AML-193 (cell line): ENCODE measurements around the gene PDCD2L.
"Not testable (repeated sequence)": the region's sequence is repeated elsewhere in the genome, so short reads cannot be mapped to it uniquely, and the experiment has no call there.

Experiments
- DNase-seq, 2 experiments: peaks; one replicate each; lab custom pipeline; 2025; lab: John Stamatoyannopoulos, UW

PDCD2L gene

DNA sequence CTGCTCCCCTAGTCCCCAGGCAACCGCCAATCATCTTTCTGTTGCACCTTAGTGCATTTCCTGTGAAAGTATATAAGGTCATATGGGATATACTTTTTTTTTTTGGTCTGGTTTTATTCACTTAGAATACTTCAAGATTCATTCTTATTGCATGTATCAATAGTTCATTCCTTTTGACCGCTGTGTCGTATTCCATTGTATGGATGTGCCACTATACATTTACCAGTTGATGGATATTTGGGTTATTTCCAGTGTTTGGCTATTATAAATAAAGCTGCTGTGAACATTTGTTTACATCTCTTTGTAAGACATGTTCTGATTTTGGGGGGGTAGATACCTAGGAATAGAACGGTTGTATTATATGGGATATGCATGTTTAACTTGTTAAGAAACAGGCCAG is 14.1 kb downstream of the PDCD2L start:
- DNase-seq: no peak

DNA sequence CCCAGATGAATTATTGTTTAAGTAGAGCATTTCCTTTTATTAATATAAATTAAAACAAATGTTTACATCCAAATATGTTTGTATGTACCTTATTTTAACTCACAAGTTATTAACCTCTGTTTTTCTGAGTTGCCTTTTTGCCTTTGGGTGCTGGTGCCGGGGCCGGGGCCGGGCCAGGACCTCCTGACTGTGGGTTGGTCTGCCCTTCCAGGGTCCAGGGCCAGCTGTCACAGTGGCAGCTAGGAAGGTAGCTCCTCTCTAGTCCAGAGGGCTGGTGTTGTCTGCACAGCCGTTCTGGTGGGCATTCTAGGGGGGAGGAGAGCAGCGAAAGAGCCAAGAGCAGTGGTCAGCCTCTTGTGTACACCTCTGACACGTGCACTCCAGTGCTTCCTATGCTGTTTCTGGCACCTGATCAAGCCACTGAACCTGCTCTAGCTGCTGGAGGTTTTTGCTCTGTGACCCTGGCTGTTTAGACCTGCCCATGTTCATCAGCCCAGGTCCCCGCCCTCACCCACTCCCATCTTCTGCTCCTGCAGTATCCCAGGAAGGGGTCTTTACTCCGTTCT is 22.0 kb downstream of the PDCD2L start:
- no peak for DNase-seq

DNA sequence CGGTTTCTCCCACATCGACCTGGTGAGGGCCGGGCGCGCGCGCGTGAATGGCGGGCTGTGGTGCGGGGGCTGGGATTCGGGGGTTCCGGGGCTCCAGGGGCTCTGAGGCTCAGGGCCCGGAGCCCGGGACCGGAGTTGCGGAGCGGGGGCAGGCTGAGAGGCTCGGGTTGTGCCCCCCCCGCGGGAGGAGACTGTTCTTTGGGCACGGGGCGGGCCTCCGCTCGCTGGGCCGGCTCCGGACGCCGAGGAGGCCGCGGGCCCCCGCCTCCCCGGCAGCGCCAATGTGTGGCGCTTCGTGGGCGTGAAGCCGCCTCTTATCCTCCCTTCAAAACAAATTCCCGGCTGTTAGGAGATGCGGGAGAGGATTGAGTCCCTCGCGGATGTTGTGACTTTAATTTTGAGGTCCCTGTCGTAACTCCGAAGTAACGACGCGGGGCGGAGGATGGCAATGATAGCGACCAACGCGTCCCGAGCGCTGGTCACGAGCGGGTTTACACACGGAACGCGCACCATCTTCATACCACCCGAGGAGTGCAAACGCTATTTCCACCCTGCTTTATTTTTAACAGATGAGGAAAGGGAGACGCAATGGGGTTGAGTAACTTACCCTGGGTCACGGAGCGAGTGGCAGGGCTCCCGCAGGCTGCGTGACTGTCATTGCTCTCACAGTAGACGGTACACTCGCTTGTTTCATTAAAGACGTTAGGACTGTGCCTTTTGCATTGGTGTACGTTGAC is 24.5 kb downstream of the PDCD2L start:
- DNase-seq: peak in 1 of 2 experiments; percentile 10

DNA sequence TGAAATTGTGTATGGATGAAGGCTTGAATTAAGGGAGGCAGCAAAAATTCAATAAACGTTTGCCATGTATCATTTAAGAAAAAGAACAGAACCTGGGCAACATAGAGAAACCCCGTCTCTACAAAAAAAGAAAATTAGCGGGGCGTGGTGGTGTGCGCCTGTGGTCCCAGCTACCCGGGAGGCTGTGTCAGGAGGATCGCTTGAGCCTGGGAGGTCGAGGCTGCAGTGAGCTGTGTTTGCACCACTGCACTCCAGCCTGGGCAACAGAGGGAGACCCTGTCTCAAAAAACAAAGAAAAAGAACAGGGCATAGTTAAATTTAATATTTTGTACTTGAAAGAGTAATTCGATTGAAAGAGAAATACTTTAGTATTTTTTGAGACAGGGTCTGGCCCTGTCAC is 25.4 kb downstream of the PDCD2L start:
- DNase-seq: no peak

DNA sequence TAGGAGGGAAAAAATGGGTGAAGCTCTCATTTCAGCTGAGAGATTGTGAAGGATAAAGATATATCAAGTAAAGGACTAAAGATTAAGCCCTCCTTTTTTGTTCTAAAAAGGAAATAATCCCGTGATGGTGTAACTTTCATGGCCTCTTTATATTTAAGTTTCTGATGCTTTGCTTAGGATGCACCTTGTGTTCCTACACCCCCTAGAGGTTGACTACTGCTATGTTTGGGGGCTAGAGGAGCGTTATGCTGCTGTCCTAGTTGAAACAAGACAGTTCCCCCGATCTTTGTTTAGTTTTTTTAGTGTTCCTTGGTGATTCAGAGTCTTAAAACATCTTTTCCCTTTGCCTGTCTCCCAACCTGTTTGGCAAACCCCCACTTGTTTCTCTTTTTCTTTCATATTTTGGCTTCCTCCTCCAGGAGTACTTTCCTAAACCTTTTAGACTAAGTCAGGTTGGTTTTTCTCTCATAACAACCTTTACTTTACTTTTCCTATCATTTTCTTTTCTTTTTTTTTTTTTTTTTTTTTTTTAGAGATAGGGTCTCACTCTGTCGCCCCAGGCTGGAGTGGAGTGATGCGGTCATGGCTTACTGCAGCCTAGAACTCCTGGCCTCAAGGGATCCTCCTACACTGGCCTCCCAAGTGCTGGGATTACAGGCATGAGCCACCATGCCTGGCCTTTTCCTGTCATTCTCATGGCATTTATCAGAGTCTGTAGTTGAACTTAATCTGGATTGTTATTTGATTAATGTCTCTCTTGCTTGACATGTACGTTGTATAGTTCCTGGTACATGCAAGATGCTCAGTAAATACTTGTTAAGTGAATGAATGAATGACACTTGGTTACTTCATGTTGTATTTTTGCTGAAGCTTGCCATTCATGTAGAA is 26.8 kb downstream of the PDCD2L start:
- peak; percentile 67 to 73 for DNase-seq

DNA sequence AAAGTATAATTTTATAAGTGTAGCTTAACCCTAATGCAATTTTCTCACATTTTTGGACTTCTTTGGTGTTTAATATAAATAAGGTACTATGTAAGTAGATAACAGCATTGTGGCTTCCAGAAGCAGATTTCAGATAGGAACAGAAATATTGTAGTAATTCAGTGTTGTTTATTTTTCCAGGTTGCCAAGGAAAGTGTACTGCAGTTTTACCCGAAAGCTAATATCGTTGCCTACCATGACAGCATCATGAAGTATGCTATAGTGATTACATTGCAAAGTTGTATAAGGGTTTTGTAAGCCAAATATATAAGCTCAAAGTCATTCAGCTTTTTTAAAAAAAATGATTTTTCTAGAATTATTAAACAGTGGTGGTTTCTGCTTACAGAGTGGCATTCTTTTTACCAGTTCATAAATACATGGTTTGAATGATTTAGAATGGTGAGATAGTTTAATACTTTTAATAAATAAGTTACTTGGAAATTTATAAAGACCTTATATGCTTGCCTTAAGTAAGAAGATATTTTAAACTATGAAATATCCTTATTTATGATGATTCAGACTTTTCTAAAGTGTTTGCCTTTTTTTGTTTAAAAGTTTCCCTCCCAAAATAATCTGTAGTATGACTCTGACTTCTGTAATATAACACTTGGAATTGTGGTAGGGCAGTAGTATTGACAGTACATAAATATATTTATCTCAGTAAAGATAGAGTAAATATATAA is 27.6 kb downstream of the PDCD2L start:
- DNase-seq: no peak

DNA sequence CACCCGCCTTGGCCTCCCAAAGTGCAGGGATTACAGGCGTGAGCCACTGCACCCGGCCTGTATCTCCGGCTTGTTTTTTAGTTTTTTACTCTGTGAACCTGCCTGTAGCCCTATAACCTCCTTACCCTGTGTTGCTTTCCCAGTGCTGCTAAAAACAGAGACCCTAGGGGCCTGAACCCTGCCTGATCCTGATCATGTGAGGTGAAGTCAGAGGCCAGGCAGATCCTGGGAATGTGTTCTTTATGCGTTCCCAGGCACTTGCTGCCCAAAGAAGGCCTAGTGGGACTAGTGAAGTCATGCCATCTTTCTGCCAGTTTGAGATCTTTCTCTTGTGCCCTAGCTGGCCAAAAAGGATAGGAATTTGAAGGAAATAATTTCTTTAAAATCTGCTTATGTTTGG is 28.6 kb downstream of the PDCD2L start:
- DNase-seq: no peak

DNA sequence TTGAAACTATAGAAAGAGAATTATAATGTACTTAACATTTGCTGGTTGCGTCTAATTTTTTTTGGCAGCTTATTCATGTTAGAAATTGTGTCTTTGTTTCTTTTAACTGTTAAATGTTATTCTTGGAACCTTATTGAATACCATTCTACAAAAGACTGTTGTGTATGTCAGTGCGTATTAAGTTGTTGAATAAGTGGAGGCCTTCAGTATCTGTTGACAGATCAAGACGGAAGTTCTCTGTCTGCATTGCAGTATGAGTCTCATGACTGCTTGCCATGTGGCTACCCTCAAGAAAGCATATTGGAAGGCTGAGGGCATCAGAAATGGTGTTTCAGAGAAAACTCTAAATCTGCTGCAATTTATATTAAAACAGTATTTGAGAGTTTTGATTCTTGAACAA is 32.5 kb downstream of the PDCD2L start:
- no peak for DNase-seq

DNA sequence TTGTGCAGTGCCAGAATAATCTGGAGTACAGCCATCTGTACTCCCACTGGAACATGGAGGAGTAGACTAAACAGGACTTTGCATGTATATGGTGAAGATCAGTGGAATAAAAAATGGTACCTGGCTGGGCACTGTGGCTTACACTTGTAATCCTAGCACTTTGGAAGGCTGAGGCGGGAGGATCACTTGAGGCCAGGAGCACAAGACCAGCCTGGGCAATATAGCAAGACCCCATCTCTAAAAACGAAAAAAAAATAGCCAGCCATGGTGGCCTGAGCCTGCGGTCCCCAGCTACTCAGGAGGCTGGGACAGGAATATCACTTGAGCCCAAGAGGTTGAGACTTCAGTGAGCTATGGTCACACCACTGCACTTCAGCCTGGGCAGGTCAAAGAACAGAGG is 44.0 kb downstream of the PDCD2L start:
- DNase-seq: no peak

DNA sequence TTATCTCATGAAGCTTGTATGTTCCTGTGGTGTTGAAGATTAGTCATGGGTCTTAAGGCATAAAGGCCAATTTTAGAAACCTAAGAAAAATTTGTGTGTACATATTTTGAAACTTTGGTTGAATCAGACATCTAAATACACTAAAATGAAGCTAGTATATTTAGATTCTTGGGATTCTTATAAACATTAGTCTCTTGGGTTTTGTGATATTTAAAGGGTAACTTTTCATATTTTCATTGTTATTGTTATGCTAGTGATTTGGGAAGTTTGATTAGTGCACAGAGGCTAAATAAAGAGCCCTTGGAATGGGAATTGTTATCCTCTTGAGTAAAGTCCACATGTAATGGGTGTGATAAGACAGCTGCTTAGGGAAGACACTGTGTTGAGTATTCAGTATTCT is 48.5 kb downstream of the PDCD2L start:
- no peak for DNase-seq

DNA sequence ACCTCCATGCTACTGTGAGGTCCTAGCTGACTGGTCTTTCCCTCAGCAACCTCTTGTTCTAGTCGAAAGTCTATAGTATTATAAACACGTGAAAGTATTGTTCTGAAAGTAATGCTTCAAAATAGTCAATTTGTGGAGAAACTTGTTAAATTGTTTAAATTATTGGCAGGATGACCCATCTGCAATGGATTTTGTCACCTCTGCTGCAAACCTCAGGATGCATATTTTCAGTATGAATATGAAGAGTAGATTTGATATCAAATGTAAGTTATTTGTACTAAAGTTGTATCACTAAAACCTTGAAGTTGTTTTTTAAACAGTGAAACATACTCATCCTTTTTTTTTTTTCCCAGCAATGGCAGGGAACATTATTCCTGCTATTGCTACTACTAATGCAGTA is 49.9 kb downstream of the PDCD2L start:
- no peak for DNase-seq

DNA sequence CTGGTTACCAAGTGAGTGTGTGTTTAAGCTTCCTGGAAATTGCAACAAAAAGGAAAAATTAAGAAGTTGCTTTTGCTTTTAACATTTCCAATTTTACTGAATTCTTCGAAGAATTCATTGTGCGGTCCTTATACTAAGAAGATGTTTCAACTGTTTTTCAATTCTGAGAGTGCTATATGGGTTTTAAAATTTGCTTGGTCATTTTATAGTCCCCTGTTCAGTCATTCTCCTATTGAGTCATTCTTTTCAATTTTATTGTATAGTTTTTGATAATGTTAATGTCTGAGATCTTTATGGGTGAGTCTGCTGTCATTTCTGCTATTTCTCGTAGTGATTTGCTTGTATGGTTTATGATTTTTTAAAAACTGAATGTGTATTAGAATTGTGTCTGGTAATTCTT is 50.5 kb downstream of the PDCD2L start:
- no peak for DNase-seq

DNA sequence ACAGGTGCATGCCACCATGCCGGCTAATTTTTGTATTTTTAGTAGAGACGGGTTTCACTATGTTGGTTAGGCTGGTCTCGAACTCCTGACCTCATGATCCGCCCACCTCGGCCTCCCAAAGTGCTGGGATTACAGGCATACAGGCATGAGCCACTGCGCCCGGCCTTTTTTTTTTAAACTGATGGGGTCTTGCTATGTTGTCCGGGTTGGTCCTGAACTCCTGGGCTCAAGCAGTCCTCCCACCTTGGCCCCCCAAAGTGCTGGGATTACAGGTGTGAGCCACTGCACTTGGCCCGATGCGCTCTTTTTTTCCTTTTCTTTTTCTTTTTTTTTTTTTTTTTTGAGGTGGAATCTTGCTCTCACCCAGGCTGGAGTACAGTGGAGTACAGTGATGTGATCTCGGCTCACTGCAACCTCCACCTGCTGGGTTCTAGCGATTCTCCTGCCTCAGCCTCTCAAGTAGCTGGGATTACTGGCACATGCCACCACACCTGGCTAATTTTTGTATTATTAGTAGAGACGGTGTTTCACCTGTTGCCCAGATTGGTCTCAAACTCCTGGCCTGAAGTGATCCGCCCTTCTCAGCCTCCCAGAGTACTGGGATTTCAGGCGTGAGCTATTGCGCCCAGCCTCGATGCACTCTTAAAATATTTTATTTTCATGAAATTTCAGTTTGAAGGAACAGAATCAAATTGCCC is 51.7 kb downstream of the PDCD2L start:
- not testable (repeated sequence) for DNase-seq

DNA sequence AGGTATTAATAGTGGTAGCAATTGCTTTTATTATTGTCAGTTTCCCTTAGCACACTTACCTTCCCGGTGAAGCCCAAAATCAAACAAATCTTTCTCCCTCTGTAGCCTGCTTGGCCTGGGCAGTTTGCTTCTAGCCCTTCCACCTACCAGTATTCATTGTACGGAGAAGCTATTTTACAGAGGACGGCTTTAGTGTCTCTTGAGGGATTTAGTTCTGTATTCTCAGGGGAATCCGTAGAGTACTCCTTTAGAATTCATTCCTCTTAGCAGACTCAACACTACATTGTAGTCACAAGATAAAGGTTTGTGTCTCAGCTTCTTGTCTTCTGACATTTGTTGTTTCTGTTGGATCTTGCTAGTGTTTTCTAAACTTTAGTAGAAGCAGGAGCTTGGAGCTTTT is 53.2 kb downstream of the PDCD2L start:
- DNase-seq: no peak

DNA sequence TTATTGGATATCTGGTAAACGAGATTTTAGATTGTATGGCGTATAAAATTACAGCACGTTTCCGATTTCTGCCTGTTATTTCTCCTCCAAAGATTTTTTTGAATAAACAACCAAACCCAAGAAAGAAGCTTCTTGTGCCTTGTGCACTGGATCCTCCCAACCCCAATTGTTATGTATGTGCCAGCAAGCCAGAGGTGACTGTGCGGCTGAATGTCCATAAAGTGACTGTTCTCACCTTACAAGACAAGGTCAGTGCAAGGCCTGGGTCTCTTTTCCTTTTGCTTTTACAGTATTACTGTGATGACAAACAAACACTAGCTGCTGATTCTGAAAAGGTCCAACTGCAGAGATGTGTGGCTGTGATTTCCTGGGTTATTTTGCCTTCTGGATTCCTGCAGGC is 54.5 kb downstream of the PDCD2L start:
- DNase-seq: no peak

DNA sequence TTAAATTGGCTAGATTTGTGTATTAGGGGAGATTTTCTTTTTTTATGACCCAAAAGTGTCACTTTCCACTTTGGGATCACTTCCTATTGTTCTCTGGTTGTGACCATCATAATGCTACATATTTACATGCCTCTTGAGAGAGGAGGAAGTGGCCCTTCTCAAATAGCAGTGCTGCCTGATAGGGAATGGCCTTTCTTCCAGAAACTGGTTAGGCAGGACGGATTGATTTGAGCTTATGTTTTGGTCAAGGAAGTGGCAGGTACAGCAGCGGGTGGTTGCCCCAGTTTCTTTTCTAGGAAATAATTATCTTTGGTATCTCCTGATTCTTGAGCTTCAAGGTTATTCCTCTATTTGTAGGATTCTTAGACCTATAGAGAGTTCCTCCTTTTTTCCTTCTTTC is 55.4 kb downstream of the PDCD2L start:
- DNase-seq: no peak

DNA sequence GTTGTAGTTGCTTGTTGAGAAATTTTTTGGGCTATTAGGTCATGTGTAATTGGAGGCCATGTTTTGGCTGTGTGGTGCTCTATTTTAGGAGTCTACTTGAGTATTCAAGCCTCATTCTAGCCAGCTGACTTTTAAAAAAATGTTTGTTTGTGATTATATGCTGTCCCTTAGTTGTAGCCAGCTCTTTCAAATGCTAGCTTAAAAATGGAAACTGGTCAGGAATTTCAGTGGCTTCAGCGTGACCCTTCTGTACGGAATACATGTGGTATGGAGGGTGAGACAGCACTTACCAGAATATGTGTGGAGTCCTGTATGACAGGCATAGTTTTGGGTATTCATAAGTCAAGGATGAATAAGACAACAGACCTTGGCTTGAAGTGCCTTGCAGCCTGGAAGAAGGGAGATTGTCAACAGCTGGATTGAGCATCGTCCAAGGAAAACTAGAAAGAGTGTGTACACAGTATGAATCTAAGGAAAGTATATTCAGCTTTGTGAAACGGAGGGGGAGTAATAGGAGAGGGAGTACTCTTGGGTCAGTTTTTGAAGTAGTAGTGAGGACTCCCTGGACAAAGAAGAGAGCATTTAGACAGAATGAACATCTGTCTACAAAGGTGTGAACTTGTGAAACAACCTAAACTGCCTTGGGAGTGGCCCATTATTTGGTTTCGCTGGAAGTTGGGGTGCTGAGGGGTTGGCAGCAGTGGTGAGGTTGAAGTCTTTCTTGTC is 57.3 kb downstream of the PDCD2L start:
- no peak for DNase-seq

DNA sequence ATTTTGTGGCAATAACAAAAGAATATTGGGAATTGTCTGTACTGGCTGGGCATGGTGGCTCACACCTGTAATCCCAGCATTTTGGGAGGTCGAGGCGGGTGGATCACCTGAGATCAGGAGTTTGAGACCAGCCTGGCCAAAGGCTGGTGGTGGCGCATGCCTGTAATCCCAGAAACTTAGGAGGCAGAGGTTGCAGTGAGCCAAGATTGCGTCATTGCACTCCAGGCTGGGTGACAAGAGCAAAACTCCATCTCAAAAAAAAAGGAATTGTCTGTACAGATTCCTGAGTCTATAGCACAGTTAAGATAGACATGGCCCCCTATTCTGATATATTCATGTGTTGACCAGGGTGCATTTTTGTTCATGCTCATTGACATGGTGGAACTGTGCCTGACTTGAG is 60.6 kb downstream of the PDCD2L start:
- not testable (repeated sequence) for DNase-seq

DNA sequence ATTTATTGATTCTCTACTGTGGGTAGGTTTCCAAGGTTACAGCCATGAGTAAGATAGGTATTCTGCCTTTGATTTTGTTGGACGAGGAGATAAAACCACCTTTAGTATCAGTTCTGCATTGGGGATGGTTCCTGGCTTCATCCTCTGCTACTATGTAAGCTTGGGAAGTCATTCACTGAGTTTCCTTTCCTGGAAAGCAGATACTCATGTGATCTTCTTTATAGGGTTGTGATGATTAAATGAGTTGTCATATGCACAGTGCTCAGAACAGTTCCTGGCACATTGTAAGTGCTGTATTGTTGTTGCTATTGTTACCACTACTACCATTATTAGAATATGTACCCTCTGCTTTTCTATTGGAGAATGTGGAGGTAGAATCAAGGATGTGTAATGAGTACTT is 64.2 kb downstream of the PDCD2L start:
- no peak for DNase-seq

DNA sequence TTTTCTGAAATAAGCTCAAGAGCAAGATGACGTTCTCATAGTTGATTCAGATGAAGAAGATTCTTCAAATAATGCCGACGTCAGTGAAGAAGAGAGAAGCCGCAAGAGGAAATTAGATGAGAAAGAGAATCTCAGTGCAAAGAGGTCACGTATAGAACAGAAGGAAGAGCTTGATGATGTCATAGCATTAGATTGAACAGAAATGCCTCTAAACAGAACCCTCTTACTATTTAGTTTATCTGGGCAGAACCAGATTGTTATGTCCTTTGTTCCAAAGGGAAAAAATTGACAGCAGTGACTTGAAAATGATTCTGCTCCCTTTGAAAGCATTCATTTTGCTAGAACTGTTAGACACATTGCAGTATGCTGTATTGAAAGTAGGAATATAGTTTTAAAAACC is 64.8 kb downstream of the PDCD2L start:
- not testable (repeated sequence) for DNase-seq
